Erythroblast (primary cell): ENCODE results near the gene FAM240A.

ENCODE experiments used
- GATA1 ChIP-seq: IDR thresholded peaks from 2 replicates; pipeline ENCODE4 v1.6.1; 2011; ENCODE audit warnings: low read depth, mild to moderate bottlenecking, control low read depth, low read length, moderate library complexity
- POLR2A ChIP-seq: IDR thresholded peaks from 2 replicates; pipeline ENCODE4 v1.6.1; 2011; ENCODE audit warnings: mild to moderate bottlenecking, low read length

DNA sequence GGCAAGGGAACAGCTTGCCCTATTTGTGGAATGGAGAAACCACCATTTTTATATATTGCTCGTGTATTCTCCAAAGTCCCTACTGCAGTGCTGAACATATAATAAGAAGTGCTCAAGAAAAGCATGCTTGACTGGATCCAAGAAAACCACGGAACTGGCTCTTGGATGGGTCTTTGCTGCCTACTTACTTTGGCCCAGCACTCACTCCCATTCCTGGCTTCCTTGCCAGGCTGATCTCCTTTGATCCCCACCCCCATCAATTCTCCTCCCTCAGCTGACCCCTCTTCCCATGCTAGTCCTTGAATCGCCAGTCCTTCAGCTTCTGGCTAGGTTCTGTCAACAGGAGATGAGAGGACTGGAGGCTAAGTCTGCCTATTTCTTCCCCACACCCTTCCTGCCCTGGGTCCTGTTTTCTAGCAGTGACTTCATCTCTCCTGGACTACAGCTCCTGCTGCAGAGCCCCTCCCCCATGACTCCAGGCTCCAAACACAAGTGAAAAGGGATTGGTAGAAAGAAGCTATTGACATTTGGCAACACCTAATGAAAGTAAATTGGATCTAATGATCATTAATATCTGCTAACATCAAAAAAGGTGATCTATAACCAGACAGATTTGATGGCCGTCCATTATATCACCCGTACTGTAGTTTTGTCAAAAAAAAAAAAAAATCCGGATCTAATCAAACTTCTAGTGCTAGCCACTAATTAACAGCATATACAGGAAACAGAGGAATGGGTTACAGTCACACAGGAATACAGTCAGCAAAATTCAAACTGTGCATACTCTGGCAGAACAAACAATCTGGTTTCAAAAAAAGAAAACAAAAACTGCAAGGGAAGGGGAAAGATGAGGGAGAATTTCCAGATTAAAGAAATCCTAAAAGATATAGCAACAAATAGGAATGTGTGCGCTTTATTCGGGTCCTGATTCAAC is 7.8 kb downstream of the FAM240A start:
- no peak for TF ChIP-seq POLR2A
- TF ChIP-seq GATA1, result no peak
